Fibroblast of peridontal ligament (primary cell): ENCODE measurements around the gene PRKCH.
A peak's percentile ranks its signal among the peaks of the same experiment; 100 is the strongest.

ENCODE experiments used
- DNase-seq: peaks from one replicate; pipeline ENCODE4 v3.0.0-alpha.2; 2010; ENCODE audit errors: extremely low read depth

The PRKCH gene

DNA sequence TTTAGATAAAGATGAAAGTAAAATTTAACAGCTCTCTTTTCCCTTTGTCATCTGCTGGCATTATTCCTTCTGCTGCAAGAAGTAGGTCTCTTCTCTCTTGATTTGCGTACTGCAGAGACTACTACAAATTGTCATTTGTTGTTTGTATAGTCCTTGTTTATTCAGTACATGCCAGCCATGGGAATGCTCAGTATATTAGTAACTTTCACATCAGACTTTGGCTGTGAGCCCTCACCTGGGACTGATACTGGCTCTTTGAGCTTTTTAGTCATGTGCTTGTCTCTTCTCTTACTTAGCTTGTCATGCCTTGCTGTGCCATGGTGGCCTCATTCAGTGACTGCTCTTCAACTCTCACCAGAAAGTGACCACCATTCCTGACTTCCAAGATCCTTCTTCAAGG is 169.8 kb downstream of the PRKCH start:
- DNase-seq = no peak

DNA sequence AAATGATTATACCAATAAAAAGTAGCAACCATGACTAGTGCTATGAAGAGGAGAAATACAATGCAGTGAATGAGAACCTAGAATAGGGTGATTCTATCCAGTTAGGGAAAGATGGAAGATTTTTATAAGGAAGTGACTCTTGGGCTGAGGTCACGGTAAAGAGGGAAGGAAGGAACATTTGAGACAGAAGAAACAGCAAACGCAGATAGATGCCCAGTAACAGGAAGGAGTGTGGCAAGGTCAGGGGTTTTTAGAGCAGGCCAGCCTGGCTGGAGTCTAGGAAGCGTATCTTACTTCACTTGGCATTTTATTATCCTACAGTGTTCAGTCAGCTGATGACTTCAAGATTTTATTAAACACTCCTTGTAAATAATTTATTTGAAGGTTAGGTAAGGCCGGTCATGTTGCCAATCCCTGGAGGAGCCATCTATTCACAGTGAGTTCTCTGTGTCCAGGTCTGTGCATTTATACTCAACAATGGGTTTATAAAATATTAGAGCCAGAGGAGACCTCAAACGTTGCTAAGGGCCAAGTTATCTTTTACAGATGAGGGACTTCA is 170.6 kb downstream of the PRKCH start:
- no peak for DNase-seq

DNA sequence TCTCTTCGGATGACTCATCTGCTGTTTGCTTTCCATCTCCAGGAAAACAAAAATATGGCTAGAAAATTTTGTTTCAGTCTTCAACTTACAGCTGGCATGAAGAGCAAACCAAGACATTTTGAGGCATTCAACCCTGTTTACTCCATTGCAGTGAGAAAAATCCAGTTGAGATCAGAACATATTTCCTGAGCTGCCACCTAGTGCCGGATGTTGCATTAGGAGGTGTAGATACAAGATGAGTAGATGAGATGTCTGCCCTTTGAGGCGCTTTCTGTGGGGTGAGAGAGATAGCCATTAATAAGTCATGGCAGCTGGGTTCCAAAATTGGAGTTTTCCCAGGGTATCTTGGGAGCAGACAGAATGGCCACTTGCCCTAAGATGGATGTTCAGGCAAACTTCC is 171.1 kb downstream of the PRKCH start:
- DNase-seq = no peak

DNA sequence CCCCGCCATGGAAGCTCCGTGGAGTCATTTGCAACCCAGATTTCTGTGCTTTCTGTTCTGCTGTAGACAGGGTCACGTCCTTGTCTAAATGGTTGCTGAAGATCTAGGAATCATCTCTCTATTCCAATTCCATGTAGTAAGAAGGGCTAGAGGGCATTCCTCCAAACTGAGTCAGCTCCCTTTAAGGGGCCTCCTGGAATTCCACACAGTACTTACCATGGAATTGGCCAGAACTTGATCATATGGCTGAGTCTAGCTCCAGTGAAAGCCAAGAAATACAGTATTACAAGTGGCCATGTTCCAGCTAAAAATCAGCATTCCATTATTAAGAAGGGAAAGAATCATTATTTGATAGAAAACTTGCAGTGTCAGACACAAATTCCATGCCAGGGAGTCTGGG is 171.9 kb downstream of the PRKCH start:
- peak; percentile 97 for DNase-seq

DNA sequence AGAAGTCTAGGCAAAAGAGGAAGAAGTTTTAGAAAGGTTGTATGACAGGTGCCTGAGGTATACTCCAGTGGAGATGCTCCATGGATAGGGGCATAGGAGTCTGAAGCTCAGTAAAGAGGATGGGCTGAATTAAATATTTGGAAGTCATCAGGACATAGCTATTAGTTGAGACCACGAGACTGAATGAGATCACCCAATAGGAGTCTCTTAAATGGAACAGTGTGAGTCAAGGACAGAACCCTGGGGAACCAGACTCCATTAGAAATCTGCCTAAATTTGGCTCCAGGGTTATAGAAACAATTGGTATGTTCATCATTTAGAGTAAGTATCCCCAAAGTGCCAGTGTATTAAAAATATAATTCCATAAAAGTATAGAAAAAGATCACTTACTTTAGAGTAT is 172.6 kb downstream of the PRKCH start:
- DNase-seq = peak; percentile 52

DNA sequence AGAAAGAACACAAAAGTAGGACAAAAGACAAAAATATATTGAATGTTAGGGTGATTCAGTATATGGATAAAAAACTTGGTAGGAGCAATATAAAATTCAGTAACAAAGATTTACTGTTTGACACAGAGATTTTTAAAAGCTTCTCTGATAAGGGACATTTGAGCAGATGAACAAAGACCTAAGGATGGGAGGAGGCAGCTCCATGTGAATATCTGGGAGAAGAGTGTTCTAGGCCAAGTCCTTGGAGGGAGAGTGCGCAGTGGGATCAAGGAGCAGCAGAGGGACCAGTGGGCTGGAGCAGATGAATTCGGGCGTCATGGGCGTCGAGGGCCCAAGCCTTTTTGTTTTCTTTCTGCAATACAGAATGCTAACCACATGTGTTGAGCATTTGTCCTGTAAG is 174.4 kb downstream of the PRKCH start:
- DNase-seq = no peak

DNA sequence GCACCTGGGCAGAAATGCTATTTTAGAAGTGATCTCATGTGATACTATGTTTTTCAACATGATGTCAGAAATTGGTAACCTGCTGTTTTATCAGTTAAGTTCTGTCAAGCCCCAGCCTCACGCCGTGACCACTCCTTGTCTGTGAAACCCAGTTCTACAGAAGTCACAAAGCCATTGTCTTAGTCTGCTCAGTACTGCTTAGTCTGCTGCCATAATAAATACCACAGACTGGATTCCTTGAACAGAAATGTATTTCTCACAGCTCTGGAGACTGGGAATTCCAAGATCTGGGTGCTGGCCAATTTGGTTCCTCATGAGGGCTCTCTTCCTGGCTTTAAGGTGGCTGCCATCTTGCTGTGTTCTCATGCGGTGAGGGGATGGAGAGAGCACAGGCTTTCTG is 176.9 kb downstream of the PRKCH start:
- peak; percentile 53 for DNase-seq

DNA sequence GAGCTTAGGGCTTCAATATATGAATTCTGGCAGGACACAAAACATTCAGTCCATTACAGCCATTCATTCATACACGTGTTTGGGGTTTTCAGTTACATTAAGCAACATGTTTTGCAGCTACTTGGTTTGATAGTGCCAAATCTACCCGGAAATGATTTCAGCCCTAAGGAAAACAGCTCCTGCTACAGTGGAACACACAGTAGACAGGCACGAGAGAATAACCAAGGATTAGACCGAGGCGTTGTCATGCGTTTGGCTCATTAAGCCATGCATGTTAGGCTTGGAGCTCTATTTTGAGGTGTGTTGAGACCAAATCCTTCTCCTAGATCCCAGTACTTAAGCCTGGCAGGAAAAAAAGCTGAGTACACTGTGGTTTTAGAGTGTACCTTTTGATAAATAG is 177.4 kb downstream of the PRKCH start:
- DNase-seq = peak; percentile 87

DNA sequence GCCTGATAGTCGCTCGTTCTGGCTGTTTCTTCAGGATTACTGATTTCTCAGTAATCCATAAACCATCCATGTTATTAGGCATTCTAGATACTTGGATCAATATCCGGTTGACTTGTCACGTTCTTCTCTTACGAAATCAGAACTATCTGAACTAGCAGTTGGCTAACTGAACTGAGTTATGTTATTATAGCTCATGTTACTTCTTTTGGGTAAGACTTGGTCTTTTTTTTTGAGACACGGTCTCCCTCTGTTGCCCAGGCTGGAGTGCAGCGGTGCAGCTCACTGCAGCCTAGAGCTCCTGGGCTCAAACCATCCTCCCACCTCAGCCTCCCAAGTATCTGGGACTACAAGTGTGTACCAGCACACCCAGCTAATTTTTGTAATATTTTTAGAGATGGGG is 178.6 kb downstream of the PRKCH start:
- no peak for DNase-seq

DNA sequence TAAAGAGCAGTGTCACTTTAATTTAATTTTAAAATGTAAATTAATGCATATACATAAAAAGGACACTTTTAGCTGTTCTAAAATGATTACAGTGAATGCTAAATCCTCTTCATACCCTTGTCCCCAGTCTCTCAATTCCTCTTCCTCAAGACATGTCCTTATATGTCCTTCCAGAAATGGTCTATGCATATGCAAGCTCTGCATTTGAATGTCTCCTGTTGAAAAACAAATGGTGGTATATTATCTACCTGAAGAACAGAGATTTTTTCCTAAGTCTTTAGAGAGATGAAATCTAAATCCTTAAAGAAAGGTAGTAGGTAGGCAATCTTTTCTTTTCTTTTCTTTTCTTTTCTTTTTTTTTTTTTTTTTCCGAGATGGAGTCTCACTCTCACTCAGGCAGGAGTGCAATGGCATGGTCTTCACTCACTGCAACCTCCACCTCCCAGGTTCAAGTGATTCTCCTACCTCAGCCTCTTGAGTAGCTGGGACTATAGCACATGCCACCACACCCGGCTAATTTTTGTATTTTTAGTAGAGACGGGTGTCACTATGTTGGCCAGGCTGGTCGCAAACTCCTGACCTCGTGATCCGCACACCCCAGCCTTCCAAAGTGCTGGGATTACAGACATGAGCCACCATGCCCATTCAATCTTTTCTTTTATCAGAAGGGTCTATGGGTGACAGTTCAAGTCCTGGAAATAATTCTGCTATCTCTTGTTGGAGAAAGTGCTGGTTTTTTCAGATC is 180.5 kb downstream of the PRKCH start:
- DNase-seq = no peak

DNA sequence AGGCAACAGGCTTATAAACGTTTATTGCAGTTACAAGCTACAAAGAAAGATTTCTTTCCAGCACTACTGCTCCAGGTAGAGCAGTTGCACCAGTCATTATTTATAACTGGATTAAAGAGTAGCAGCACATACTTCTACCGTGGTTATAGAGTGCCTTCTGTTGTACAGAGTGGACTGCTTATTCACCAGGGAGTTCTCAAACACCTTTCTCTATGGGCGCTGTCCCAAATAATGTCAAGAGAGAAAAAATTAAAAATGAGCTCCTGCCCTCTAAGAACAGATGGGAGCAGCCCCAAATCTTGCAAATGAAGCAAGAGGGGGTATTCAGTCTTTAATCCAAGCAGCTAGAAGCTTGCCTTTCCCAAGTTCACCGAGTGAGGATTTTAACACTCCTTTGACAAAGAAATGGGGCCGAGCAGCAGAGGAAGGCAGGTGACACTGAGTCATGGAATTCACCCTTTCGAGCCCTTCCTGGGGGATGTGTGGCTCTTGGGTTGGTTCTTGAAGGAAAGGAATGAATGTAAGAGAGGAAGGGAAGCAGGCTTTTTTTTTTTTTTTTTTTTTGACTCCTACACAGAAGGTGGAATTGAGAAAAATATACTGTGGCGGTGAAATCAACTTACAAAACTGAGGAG is 181.2 kb downstream of the PRKCH start:
- DNase-seq = no peak

DNA sequence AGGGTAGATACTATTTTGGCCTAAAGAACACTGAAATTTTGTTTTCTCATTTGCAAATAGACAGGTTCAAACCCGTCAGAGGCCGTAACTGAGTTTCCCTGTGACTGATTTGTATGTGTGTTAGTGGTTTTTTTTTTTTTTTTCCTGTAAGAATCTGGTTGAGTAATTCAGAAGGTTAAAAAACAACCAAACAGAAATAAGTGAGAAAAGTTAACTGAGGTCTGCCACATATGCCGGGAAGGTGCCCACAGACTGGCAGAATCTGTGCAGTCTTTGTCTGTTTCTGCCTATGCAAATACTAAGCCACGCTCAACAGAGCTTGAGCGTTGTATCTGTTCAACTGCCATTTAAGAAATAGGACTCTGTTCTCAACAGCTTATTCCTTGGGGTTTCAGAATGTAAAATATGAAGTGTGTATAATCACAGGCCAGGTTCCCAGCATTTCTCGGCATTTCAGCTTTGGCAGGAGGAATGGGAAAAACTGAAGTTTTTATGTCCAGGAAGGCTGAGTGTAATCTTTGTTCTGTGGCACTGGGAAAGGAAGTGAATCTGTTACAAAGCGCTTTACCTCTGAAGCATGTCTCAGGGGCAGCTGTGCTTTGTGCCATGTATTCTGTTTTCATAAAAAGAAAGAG is 181.9 kb downstream of the PRKCH start:
- DNase-seq = no peak

DNA sequence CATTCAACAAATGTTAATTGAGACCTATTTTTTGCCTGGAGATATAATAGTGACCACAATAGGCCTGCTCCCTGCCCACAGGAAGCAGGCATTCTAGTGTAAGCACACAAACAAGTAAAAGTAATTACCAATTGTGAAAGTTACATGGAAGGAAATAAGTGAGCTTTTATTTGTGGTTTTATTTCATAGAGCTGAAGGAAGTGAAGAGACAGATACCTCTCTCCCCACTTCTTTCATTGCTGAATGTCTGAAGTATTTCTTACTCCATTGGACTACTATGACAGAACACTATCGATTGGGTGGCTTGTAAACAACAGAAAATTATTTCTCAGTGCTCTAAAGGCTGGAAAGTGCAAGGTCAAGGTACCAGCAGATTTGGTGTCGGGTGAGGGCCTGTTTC is 183.5 kb downstream of the PRKCH start:
- DNase-seq = no peak

DNA sequence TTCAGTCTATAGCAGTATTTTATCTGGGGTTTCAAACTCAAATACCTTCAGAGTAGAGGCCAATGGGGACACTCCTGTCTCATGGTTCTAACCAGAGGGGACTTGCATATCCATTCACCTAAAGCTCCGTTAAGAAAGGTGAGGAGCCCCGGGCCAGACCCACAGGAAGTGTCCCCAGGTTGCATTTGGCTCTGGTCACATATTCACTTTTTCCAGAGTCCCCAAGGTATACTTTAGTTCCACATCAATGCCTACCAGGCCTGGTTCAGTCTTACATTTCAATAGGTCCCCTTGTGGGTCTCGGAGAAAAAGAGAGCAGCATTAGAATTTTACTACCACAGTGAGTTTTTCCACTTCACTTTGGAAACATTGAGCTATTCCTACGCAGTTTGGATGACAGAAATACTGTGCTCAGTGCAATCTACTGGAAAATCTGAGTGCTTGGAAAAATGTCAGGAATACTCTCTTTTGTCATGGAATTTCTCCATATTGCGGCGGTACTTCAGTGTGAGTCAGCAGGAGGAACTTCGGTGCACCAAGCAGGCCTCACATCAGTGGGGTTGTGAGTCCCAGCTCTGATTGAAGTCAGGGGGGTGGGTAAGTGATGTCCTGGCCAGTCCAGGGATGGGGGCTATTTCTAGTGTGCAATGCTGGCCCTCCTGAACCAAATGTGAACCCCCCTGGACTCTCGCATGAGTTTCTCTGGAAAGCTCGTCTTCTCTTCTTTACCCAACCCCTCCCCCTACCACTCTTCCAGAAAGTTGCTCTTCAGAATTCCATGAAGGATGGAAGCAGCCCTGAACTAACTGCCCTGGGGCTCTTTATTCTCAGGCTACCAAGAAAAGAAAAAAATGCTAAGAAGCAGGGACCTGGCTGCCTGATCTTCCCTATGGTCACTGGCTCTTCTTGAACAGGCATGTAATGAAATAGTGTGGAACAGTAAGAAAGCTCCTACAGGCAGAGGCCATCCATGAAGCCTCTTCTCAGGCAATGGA is 184.7 kb downstream of the PRKCH start:
- peak; percentile 97 for DNase-seq

DNA sequence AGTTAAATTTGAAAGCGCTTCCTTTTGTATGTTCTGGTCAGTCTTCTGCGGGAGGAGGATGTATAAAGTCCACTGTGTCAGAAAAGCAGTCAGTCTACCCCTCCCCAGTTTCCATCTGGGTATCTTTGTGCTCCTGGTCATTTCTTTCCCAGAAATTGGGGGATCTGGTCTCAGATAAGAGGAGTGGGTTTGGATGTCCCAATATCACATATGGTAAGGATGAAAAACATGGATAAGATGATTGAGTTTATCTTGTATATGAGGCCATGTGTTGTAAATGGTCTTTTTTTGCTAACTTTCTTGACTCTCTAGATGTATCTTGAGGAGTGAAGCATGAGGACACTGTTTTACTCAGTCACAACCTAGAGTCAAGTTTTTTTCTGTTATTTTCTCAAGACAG is 187.1 kb downstream of the PRKCH start:
- no peak for DNase-seq

DNA sequence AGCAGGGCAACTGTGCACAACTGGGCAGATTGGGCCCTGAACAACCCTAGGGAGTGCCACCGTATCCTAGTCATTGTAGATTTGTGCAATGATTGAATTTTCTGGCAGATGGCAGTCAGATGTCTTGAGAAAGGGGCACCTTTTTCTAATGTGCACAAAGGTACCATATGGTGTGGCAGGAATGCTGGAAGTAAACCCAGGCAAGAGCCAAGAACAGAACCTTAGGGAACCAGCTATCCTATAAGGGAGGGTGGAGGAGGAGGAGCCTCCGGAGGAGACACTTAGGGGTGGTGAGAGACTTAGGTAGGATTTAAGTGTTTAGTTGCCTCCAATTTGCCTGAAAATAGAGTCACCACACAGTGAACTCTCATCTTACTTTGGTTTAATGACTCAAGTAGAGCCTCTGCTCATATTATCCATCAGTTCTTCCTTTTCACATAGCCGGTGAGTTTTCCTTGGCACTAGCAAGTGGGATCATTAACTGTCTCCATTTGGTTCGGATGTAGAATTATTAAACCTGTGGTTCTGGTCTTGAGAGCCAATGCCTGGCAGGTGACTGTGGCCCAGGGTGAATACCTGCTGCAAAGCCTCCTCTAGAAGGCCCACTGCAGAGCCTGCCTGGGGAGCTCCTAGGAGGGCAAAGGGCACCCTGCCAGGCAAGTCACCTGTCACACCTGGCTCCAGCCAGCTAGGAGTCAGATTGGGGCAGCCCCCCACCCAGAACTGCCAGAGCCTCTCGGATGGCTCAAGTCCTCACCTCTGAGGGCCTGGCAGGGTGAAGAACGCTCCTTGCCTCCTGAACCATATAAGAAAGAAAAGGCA is 189.6 kb downstream of the PRKCH start:
- DNase-seq = no peak

DNA sequence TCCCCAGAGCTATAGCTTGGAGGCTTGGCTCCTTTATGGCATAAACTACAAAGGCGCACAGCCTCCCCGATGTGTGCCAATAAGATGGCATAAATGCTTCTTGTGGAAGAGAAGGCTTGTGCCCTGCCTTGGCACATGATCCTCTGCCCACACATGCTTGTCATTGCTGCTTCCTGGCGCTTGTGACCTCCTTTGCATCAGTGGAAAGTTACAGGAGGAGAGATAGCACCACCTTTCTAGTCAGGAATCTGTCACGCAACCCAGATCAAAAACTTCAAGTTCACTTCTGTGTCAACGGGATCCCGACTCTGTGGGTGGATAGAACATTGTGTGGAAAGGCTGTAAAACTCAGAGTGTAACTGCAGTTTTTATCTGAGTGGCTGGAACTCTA is 190.2 kb downstream of the PRKCH start:
- no peak for DNase-seq

DNA sequence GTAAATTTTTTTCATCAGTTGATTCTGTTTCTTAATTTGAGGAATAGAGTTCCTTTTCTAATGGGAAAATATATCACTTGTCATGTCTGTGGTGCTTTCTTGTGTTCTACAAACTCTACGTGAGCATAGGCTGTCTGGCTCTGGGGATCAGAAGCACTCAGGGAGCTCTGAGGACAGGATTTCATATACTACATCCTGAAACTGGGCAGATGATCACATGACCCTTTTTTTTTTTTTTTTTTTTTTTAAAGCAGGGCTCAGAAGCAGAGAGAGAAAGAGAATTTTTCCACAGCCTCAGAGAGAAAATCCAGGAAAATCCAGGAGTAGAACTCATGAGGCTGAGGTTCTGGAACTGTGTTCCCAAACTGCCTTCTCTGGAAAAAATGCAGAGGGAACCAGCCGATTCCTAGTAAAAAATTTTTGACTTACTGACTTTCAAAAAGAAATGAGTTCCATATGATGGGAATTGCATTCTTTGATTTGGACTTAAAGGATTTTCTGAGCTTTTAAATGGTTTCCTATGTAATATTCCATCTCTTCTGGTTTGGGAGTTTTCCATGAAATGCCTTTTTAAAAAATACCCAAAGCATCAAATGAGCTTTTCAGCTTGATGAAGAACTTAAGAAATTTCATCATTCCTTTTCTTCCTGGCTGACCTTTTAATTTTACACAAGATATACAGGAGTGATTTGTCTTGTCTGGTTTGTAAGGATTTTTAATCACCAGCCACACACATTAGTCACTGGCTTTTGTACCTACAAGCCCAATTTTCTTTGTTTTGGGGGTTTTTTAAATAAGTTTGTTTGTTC is 190.9 kb downstream of the PRKCH start:
- DNase-seq = peak; percentile 97

DNA sequence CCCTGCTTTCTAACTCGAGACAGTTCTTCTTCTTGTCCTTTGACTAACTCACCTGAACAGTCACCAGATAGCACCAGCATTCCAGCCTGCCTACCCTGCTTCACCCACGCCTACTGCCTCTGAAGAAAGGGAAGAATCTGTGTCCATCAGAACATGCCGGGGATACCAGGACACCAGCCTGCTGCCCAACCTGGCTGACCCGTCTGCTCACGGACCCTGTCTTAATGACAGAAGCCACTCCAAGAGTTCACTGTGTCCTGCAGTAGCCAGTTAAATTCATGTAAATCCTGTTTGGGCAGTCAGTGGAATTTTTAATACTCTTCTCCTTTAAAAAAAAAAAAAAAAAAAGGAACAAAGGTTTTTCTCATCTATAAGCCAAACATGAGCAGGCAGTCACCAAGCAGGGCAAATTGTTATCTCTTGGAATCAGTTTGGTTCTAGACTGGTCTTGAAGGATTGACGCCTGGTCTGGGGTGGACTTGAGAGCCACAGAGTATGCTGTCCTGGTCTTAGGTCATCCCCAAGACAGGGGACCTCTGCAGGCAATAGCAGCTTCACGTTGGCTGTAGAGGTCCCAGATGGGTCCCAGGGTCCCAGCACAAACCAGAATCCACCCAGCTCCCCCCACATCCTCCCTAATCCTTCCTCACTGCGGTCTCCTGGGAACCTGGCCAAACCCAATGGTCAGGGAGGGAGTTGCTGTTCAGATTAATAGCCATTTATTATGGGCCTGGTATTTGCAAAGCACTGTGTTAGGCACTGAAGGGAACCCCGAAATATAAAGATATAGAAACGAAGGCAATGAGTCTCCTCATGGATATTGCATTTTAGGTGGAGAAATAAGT is 192.8 kb downstream of the PRKCH start:
- no peak for DNase-seq
